HG02571 (cell line): ENCODE measurements around the gene MRNIP.
A peak's percentile ranks its signal among the peaks of the same experiment; 100 is the strongest.

Experiments used
- ATAC-seq: cut with Tn5 transposase; IDR thresholded peaks from one replicate; pipeline ENCODE4 v1.9.1; 2021; ENCODE audit warnings: mild to moderate bottlenecking, moderate library complexity; ENCODE audit not compliant: unreplicated experiment

MRNIP gene

GRCh38 chr5:179805529-179806249 lies 52.9 kb downstream of the MRNIP start:
- no peak for ATAC-seq

- no peak for ATAC-seq
Observed at GRCh38 chr5:179805070-179805528, 53.5 kb downstream of the MRNIP start.

- ATAC-seq = no peak
Observed at GRCh38 chr5:179804555-179804947, 54.1 kb downstream of the MRNIP start.

GRCh38 chr5:179803651-179804554 lies 54.7 kb downstream of the MRNIP start:
- ATAC-seq = no peak

GRCh38 chr5:179802950-179803562 lies 55.6 kb downstream of the MRNIP start:
- no peak for ATAC-seq

GRCh38 chr5:179802207-179802883 lies 56.3 kb downstream of the MRNIP start:
- ATAC-seq = no peak

- ATAC-seq = no peak
Observed at GRCh38 chr5:179801304-179802206, 57.1 kb downstream of the MRNIP start.

GRCh38 chr5:179800696-179801201 lies 57.9 kb downstream of the MRNIP start:
- no peak for ATAC-seq

GRCh38 chr5:179800071-179800695 lies 58.4 kb downstream of the MRNIP start:
- ATAC-seq = no peak

- ATAC-seq = no peak
Observed at GRCh38 chr5:179799644-179799973, 59.0 kb downstream of the MRNIP start.

- ATAC-seq = no peak
Observed at GRCh38 chr5:179798771-179799643, 59.6 kb downstream of the MRNIP start.

GRCh38 chr5:179798144-179798770 lies 60.4 kb downstream of the MRNIP start:
- no peak for ATAC-seq

- no peak for ATAC-seq
Observed at GRCh38 chr5:179797741-179798140, 60.9 kb downstream of the MRNIP start.

- ATAC-seq = no peak
Observed at GRCh38 chr5:179796877-179797608, 61.6 kb downstream of the MRNIP start.

- ATAC-seq = peak; percentile 70
Observed at GRCh38 chr5:179795863-179796833, 62.5 kb downstream of the MRNIP start.
